K562 (cell line): Measurements from ENCODE around the gene TLL1. TPM values are rescaled to one million over a fixed set of nuclear protein-coding genes. Genes with fewer than 3 reads are reported as not detected.

ENCODE experiments used
- ATAC-seq: fragments of 200-7000 bp; cut with Tn5 transposase; 3 replicates; pipeline ENCODE4 v1.9.1; 2020; ENCODE audit warnings: moderate library complexity
- BruUV-seq: library from RNA; stranded (reverse); fragments of 400-500 nt; replicated peaks from 2 replicates; lab custom pipeline; 2021; lab: Mats Ljungman, UMichigan
- CTCF ChIA-PET: fragments of 300-600 bp; formaldehyde crosslinking; extraction: SDS; loops from one replicate; lab custom pipeline; 2021; ENCODE audit warnings: low intra/inter-chr PET ratio; lab: Yijun Ruan, JAX
- POLR2A ChIA-PET: fragments of 300-600, 350-650 bp; sonication (Branson Sonifier 250); formaldehyde crosslinking; extraction: SDS; loops from one replicate; lab custom pipeline; 2021; ENCODE audit warnings: antibody characterized with exemption, inconsistent platforms; lab: Yijun Ruan, JAX
- DNase-seq, 4 experiments: peaks; one replicate each; pipeline versions ENCODE4 v3.0.0 to v3.0.0-alpha.2; 2011 to 2018; ENCODE audit warnings: low spot score in 3 of 4, mixed read lengths in 3 of 4; ENCODE audit errors: extremely low read depth in 1 of 4
- FAIRE-seq: peaks from 2 replicates; lab custom pipeline; 2011; peaks lifted over from hg19 to GRCh38; lab: Jason Lieb, UNC
- H2AFZ ChIP-seq: 2 replicates; pipeline ENCODE4 v1.6.0; 2011; ENCODE audit warnings: low read depth, low read length, control low read depth, inconsistent platforms
- H3K27ac ChIP-seq: fragments of 200-600 bp; 3 replicates; pipeline ENCODE4 v1.8.0; 2011; ENCODE audit warnings: low read depth, mild to moderate bottlenecking, control low read depth, inconsistent platforms, low read length, moderate library complexity, mixed read lengths; ENCODE audit errors: extremely low read depth
- H3K27me3 ChIP-seq, 2 experiments: fragments of 300-600 bp in 1 of 2; 2 replicates in 1 of 2; 3 replicates in 1 of 2; pipeline versions ENCODE4 v1.6.0 to v1.8.0; 2011; ENCODE audit warnings: inconsistent platforms in 2 of 2, low read length in 2 of 2, mild to moderate bottlenecking in 1 of 2, mixed read lengths in 1 of 2, moderate library complexity in 1 of 2; ENCODE audit not compliant: control insufficient read depth in 2 of 2, insufficient read depth in 2 of 2
- H3K36me3 ChIP-seq: fragments of 300-600 bp; 3 replicates; pipeline ENCODE4 v1.8.0; 2011; ENCODE audit warnings: mild to moderate bottlenecking, low read length, inconsistent platforms; ENCODE audit not compliant: control insufficient read depth, insufficient read depth
- H3K4me1 ChIP-seq, 2 experiments: fragments of 200-600 bp in 1 of 2; replicated peaks in 1 of 2; 2 replicates in 1 of 2; 3 replicates in 1 of 2; pipeline versions ENCODE4 v1.5.1 to v1.8.0; 2011; ENCODE audit warnings: inconsistent platforms in 2 of 2, low read length in 2 of 2, mild to moderate bottlenecking in 1 of 2, mixed read lengths in 1 of 2, moderate library complexity in 1 of 2; ENCODE audit not compliant: control insufficient read depth in 2 of 2, insufficient read depth in 2 of 2
- H3K4me2 ChIP-seq: 2 replicates; pipeline ENCODE4 v1.6.1; 2011; ENCODE audit warnings: low read length, control low read depth, inconsistent platforms, mixed read lengths; ENCODE audit not compliant: insufficient read depth
- H3K4me3 ChIP-seq: fragments of 200-600 bp; sonication (generic), shearing (Covaris generic); 2 replicates; pipeline ENCODE4 v1.5.1; 2016; ENCODE audit warnings: control low read depth, inconsistent platforms
- H3K79me2 ChIP-seq: fragments of 200-600 bp; 3 replicates; pipeline ENCODE4 v1.8.0; 2011; ENCODE audit warnings: low read length, inconsistent platforms; ENCODE audit not compliant: control insufficient read depth, insufficient read depth
- H3K9ac ChIP-seq, 2 experiments: 2 replicates each; pipeline versions ENCODE4 v1.6.0 to v1.6.1; 2011; ENCODE audit warnings: low read depth in 2 of 2, low read length in 2 of 2, control low read depth in 1 of 2, inconsistent platforms in 1 of 2, mild to moderate bottlenecking in 1 of 2, mixed read lengths in 1 of 2; ENCODE audit not compliant: insufficient read depth in 1 of 2
- H3K9me1 ChIP-seq: one replicate; pipeline ENCODE4 v1.6.0; 2011; ENCODE audit warnings: inconsistent platforms, mild to moderate bottlenecking, low read length, moderate library complexity; ENCODE audit not compliant: control insufficient read depth, insufficient read depth
- H3K9me3 ChIP-seq: replicated peaks from 2 replicates; pipeline ENCODE4 v1.5.1; 2011; ENCODE audit warnings: low read depth, low read length, inconsistent platforms; ENCODE audit not compliant: control insufficient read depth, insufficient read depth
- H4K20me1 ChIP-seq: replicated peaks from 2 replicates; pipeline ENCODE4 v1.6.1; 2011; ENCODE audit warnings: low read length, inconsistent platforms, mixed read lengths; ENCODE audit not compliant: control insufficient read depth, insufficient read depth
- BCOR ChIP-seq: fragments of 450-650 bp; IDR thresholded peaks from 2 replicates; pipeline ENCODE4 v1.6.1; 2016
- CREM ChIP-seq: IDR thresholded peaks from 2 replicates; pipeline ENCODE4 v1.6.1; 2014; ENCODE audit warnings: antibody characterized with exemption, low read depth
- GATA2 ChIP-seq: sonication (generic); formaldehyde crosslinking; IDR thresholded peaks from 2 replicates; pipeline ENCODE4 v1.4.0; 2020; ENCODE audit warnings: mild to moderate bottlenecking, missing genetic modification reagents
- ILK ChIP-seq: fragments of 450-650 bp; IDR thresholded peaks from 2 replicates; pipeline ENCODE4 v1.6.1; 2016; ENCODE audit warnings: missing genetic modification characterization, low read depth, mild to moderate bottlenecking, missing compliant biosample characterization, moderate library complexity, borderline replicate concordance
- MTA1 ChIP-seq: fragments of 450-650 bp; IDR thresholded peaks from 2 replicates; pipeline ENCODE4 v1.6.1; 2017; ENCODE audit warnings: borderline replicate concordance
- NBN ChIP-seq: fragments of 450-650 bp; IDR thresholded peaks from 2 replicates; pipeline ENCODE4 v1.6.1; 2016; ENCODE audit warnings: low read depth, mild to moderate bottlenecking
- STAT5A ChIP-seq: IDR thresholded peaks from 2 replicates; pipeline ENCODE4 v1.6.1; 2012; ENCODE audit warnings: low read length, inconsistent platforms, borderline replicate concordance
- WGBS: fragments of 100-300 bp; shearing (Covaris generic); methylation state at CpG from one replicate; pipeline ENCODE4 v1.1.6; 2016; ENCODE audit warnings: low coverage, mixed read lengths; ENCODE audit not compliant: insufficient coverage; ENCODE audit errors: missing lambda C conversion rate; 5-methylcytosine and 5-hydroxymethylcytosine counted together
- in situ Hi-C: fragments of 300-500 bp; cut with MboI; formaldehyde crosslinking; loops from 4 replicates; pipeline ENCODE4 v1.15.0; 2018; ENCODE audit warnings: inconsistent platforms, mixed read lengths
- intact Hi-C: fragments of 100-400 bp; cut with micrococcal nuclease; formaldehyde crosslinking; loops from 2 replicates; pipeline ENCODE4 v1.14.2; 2022
- polyA plus RNA-seq, 8 experiments: library from polyadenylated mRNA; depleted of rRNA in 4 of 8; stranded (reverse) in 5 of 8; unstranded in 3 of 8; fragments of >200 nt; fragmentation: Nextera tagmentation in 2 of 8; fragmentation: Illumina TruSeq in 1 of 8; extraction: Ambion mirVana in 2 of 8; extraction: Trizol in 1 of 8; gene quantifications; 2 replicates each; pipeline versions ENCODE4 v1.2.1 to v1.2.3, GENCODE V29; 2011 to 2014; ENCODE audit warnings: inconsistent platforms in 1 of 8, missing spikeins in 1 of 8
- total RNA-seq, 7 experiments: library from RNA; depleted of rRNA in 6 of 7; stranded (reverse); fragments of >200 nt in 6 of 7; fragmentation: Illumina TruSeq in 2 of 7; extraction: Trizol in 2 of 7; gene quantifications; 2 replicates each; pipeline versions ENCODE4 v1.2.1 to v1.2.3, GENCODE V29; 2011 to 2021; ENCODE audit warnings: low replicate concordance in 1 of 7
- TF ChIP-seq, protein P1 (sequence below): fragments of 250-450 bp; sonication (Bioruptor Pico); IDR thresholded peaks from 2 replicates; pipeline ENCODE4 v1.5.0; 2020; ENCODE audit warnings: mild to moderate bottlenecking
- TF ChIP-seq, protein P2 (sequence below): fragments of 450-650 bp; IDR thresholded peaks from 2 replicates; pipeline ENCODE4 v1.6.1; 2016; ENCODE audit warnings: mild to moderate bottlenecking, moderate library complexity

TLL1 gene
- total and polyA plus RNA-seq, 9 of the 15 experiments (the other 6 are each of a cell fraction or from before 2014, with no cell fraction given) = not detected

DNA sequence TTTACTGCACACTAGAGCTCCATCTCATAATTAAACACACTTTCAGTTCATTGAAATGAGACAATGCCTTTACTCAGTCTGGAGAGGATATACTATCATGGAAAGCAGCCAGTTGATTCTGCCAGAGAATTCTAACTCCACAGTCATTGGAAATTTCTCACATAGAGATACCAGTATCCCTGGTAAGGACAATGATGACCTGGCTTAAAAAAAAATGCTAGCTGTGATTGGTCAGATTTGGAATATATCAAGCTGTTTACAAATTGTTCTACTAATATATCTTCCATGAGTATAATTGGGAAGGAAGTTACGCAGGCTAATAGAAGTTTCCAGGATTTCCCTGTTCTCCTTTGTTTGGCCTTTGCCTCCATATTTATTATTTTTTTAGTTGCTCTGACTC lies 34.5 kb upstream of the TLL1 start:
- intact Hi-C loops (no loop called here), in situ Hi-C loops (no loop called here)
- BruUV-seq = no TSS peak
- Histone ChIP-seq H3K36me3 (no peaks in the 10 kb centered on the region), H3K4me2 (no peak overlapping the region), H3K79me2 (no peaks in the 10 kb centered on the region), H3K27ac (no peak overlapping the region), H2AFZ (no peak overlapping the region), H3K9ac (no peak overlapping the region), H4K20me1 (no peaks in the 10 kb centered on the region), H3K9me1 (no peaks in the 10 kb centered on the region), H3K27me3 (no peaks in the 10 kb centered on the region), H3K4me3 (no peak overlapping the region), H3K9me3 (no peaks in the 10 kb centered on the region), H3K4me1 (no peaks in the 10 kb centered on the region)
- FAIRE-seq = no peak
- CTCF ChIA-PET = no interaction called here
- DNase-seq = no peak
- ATAC-seq = no peak
- POLR2A ChIA-PET = no interaction called here
- WGBS = 0% methylated on average over 1 of the region's 1 CpG
- TF ChIP-seq NBN (no peak), BCOR (no peak), MTA1 (no peak), GATA2 (CRISPR knock-in tag) (no peak), STAT5A (no peak), ILK (no peak), CREM (no peak)
- TF ChIP-seq, protein P1, sequence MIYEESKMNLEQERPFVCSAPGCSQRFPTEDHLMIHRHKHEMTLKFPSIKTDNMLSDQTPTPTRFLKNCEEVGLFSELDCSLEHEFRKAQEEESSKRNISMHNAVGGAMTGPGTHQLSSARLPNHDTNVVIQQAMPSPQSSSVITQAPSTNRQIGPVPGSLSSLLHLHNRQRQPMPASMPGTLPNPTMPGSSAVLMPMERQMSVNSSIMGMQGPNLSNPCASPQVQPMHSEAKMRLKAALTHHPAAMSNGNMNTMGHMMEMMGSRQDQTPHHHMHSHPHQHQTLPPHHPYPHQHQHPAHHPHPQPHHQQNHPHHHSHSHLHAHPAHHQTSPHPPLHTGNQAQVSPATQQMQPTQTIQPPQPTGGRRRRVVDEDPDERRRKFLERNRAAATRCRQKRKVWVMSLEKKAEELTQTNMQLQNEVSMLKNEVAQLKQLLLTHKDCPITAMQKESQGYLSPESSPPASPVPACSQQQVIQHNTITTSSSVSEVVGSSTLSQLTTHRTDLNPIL (CRISPR knock-in tag) = no peak
- TF ChIP-seq, protein P2, sequence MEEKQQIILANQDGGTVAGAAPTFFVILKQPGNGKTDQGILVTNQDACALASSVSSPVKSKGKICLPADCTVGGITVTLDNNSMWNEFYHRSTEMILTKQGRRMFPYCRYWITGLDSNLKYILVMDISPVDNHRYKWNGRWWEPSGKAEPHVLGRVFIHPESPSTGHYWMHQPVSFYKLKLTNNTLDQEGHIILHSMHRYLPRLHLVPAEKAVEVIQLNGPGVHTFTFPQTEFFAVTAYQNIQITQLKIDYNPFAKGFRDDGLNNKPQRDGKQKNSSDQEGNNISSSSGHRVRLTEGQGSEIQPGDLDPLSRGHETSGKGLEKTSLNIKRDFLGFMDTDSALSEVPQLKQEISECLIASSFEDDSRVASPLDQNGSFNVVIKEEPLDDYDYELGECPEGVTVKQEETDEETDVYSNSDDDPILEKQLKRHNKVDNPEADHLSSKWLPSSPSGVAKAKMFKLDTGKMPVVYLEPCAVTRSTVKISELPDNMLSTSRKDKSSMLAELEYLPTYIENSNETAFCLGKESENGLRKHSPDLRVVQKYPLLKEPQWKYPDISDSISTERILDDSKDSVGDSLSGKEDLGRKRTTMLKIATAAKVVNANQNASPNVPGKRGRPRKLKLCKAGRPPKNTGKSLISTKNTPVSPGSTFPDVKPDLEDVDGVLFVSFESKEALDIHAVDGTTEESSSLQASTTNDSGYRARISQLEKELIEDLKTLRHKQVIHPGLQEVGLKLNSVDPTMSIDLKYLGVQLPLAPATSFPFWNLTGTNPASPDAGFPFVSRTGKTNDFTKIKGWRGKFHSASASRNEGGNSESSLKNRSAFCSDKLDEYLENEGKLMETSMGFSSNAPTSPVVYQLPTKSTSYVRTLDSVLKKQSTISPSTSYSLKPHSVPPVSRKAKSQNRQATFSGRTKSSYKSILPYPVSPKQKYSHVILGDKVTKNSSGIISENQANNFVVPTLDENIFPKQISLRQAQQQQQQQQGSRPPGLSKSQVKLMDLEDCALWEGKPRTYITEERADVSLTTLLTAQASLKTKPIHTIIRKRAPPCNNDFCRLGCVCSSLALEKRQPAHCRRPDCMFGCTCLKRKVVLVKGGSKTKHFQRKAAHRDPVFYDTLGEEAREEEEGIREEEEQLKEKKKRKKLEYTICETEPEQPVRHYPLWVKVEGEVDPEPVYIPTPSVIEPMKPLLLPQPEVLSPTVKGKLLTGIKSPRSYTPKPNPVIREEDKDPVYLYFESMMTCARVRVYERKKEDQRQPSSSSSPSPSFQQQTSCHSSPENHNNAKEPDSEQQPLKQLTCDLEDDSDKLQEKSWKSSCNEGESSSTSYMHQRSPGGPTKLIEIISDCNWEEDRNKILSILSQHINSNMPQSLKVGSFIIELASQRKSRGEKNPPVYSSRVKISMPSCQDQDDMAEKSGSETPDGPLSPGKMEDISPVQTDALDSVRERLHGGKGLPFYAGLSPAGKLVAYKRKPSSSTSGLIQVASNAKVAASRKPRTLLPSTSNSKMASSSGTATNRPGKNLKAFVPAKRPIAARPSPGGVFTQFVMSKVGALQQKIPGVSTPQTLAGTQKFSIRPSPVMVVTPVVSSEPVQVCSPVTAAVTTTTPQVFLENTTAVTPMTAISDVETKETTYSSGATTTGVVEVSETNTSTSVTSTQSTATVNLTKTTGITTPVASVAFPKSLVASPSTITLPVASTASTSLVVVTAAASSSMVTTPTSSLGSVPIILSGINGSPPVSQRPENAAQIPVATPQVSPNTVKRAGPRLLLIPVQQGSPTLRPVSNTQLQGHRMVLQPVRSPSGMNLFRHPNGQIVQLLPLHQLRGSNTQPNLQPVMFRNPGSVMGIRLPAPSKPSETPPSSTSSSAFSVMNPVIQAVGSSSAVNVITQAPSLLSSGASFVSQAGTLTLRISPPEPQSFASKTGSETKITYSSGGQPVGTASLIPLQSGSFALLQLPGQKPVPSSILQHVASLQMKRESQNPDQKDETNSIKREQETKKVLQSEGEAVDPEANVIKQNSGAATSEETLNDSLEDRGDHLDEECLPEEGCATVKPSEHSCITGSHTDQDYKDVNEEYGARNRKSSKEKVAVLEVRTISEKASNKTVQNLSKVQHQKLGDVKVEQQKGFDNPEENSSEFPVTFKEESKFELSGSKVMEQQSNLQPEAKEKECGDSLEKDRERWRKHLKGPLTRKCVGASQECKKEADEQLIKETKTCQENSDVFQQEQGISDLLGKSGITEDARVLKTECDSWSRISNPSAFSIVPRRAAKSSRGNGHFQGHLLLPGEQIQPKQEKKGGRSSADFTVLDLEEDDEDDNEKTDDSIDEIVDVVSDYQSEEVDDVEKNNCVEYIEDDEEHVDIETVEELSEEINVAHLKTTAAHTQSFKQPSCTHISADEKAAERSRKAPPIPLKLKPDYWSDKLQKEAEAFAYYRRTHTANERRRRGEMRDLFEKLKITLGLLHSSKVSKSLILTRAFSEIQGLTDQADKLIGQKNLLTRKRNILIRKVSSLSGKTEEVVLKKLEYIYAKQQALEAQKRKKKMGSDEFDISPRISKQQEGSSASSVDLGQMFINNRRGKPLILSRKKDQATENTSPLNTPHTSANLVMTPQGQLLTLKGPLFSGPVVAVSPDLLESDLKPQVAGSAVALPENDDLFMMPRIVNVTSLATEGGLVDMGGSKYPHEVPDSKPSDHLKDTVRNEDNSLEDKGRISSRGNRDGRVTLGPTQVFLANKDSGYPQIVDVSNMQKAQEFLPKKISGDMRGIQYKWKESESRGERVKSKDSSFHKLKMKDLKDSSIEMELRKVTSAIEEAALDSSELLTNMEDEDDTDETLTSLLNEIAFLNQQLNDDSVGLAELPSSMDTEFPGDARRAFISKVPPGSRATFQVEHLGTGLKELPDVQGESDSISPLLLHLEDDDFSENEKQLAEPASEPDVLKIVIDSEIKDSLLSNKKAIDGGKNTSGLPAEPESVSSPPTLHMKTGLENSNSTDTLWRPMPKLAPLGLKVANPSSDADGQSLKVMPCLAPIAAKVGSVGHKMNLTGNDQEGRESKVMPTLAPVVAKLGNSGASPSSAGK = no peak
